PC-3 (cell line): Measurements from ENCODE around the gene DET1. TPM values are rescaled to one million over a fixed set of nuclear protein-coding genes. Genes with fewer than 3 reads are reported as not detected.

Source experiments
- ATAC-seq: fragments of 200-7000 bp; cut with Tn5 transposase; 2 replicates; pipeline ENCODE4 v1.9.1; 2020; ENCODE audit warnings: mild to moderate bottlenecking, moderate library complexity
- BruUV-seq: library from RNA; stranded (reverse); fragments of 400-500 nt; replicated peaks from 2 replicates; lab custom pipeline; 2021; lab: Mats Ljungman, UMichigan
- CTCF ChIA-PET: fragments of 300-600 bp; sonication (Branson Sonifier 250); formaldehyde crosslinking; loops from one replicate; lab custom pipeline; 2022; ENCODE audit warnings: antibody characterized with exemption; lab: Charles Lee
- POLR2A ChIA-PET: fragments of 300-600 bp; sonication (Branson Sonifier 250); formaldehyde crosslinking; loops from one replicate; lab custom pipeline; 2022; ENCODE audit warnings: antibody characterized with exemption; ENCODE audit not compliant: unreplicated experiment; lab: Charles Lee
- DNase-seq: peaks from one replicate; pipeline ENCODE4 v3.0.0-alpha.2; 2015
- H2AFZ ChIP-seq: fragments of 300-600 bp; sonication (generic); 2 replicates; pipeline ENCODE4 v1.6.0; 2016; ENCODE audit warnings: antibody characterized with exemption, low read length
- H3F3A ChIP-seq: fragments of 300-600 bp; sonication (generic); one replicate; pipeline ENCODE4 v1.6.0; 2017; ENCODE audit warnings: antibody characterized with exemption, low read length, control low read depth, mild to moderate bottlenecking; ENCODE audit not compliant: unreplicated experiment
- H3K27ac ChIP-seq: fragments of 300-600 bp; sonication (generic); 2 replicates; pipeline ENCODE4 v1.5.1; 2016; ENCODE audit warnings: mild to moderate bottlenecking, low read length
- H3K27me3 ChIP-seq: fragments of 300-600 bp; sonication (generic); 2 replicates; pipeline ENCODE4 v1.6.1; 2016; ENCODE audit warnings: low read length, mixed read lengths
- H3K36me3 ChIP-seq: fragments of 300-600 bp; sonication (generic); 2 replicates; pipeline ENCODE4 v1.6.1; 2016; ENCODE audit warnings: low read depth, mixed run types, low read length, mixed read lengths
- H3K4me1 ChIP-seq: fragments of 300-600 bp; sonication (generic); 2 replicates; pipeline ENCODE4 v1.5.1; 2016; ENCODE audit warnings: low read length; ENCODE audit not compliant: insufficient read depth
- H3K4me2 ChIP-seq: fragments of 300-600 bp; sonication (generic); 2 replicates; pipeline ENCODE4 v1.6.0; 2016; ENCODE audit warnings: low read length
- H3K4me3 ChIP-seq: fragments of 300-600 bp; sonication (generic); 2 replicates; pipeline ENCODE4 v1.5.1; 2016; ENCODE audit warnings: mild to moderate bottlenecking, low read length, mixed read lengths
- H3K79me2 ChIP-seq: fragments of 300-600 bp; sonication (generic); 2 replicates; pipeline ENCODE4 v1.6.1; 2017; ENCODE audit warnings: low read length, mixed read lengths
- H3K9ac ChIP-seq: fragments of 300-600 bp; sonication (generic); 2 replicates; pipeline ENCODE4 v1.6.0; 2016; ENCODE audit warnings: mild to moderate bottlenecking, low read length
- H3K9me2 ChIP-seq: fragments of 300-600 bp; sonication (generic); replicated peaks from 2 replicates; pipeline ENCODE4 v1.6.1; 2016; ENCODE audit warnings: mixed run types, low read length, mixed read lengths
- H3K9me3 ChIP-seq: fragments of 300-600 bp; sonication (generic); 2 replicates; pipeline ENCODE4 v1.6.1; 2016; ENCODE audit warnings: low read length, mixed read lengths
- H4K20me1 ChIP-seq: fragments of 300-600 bp; sonication (generic); 2 replicates; pipeline ENCODE4 v1.6.1; 2016; ENCODE audit warnings: low read length, mixed read lengths
- EZH2 ChIP-seq: fragments of 300-600 bp; sonication (generic); IDR thresholded peaks from one replicate; pipeline ENCODE4 v1.6.1; 2017; ENCODE audit warnings: antibody characterized with exemption, mild to moderate bottlenecking, low read length; ENCODE audit not compliant: unreplicated experiment
- EZH2phosphoT487 ChIP-seq: fragments of 300-600 bp; sonication (generic); IDR thresholded peaks from 2 replicates; pipeline ENCODE4 v1.6.1; 2018; ENCODE audit warnings: mild to moderate bottlenecking, antibody characterized with exemption, low read length, borderline replicate concordance
- intact Hi-C: fragments of 100-400 bp; cut with micrococcal nuclease; formaldehyde crosslinking; loops from 2 replicates; pipeline ENCODE4 v1.9.0; 2023
- total RNA-seq: library from RNA; depleted of rRNA; stranded (reverse); fragments of >200 nt; gene quantifications from 2 replicates; pipeline ENCODE4 v1.2.3, GENCODE V29; 2014; rRNA removed
- TF ChIP-seq, protein P1 (sequence below): fragments of 300-600 bp; sonication (generic); conservative IDR thresholded peaks from 2 replicates; pipeline ENCODE4 v1.5.1; 2017; ENCODE audit warnings: antibody characterized with exemption, low read depth, mild to moderate bottlenecking, low read length

DET1 gene
- total RNA-seq, 1 experiment from 2014 or later = 1.6 TPM

DNA sequence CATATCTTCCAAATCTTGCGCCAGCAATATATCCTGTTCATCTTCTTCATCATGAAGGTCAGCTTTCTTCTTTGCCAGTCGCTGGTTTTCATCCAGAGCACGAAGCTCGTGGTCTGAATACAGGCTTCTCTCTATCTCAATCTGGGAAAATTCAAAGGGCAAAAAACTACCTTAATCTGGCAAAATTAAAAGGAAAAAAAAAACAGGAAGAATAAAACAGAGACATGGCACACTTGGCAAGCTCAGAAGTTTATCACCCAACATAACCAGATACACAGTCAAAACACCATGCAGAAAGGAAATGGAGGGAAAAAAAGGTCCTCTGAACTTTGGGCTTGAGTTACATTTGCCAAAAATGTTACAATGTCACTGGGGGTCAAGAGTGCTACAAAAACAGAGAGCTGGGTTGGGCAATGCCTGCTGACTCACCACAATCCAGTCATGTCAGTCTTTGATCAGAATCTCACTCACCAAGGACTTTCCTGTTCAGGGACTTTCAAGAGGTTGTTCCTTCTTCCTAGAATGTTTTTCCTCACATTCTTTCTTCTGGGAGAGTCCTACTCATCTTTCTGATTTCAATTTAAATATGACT lies 80.8 kb downstream of the DET1 start:
- H3K27ac ChIP-seq = peak overlapping the region; percentile 23
- H3K4me2 ChIP-seq = peak overlapping the region; percentile 91
- no peak overlapping the region; the same call in 1 of the 2 replicates for H3K9ac ChIP-seq
- TF ChIP-seq EZH2 (no peak), EZH2phosphoT487 (no peak)
- TF ChIP-seq, protein P1, sequence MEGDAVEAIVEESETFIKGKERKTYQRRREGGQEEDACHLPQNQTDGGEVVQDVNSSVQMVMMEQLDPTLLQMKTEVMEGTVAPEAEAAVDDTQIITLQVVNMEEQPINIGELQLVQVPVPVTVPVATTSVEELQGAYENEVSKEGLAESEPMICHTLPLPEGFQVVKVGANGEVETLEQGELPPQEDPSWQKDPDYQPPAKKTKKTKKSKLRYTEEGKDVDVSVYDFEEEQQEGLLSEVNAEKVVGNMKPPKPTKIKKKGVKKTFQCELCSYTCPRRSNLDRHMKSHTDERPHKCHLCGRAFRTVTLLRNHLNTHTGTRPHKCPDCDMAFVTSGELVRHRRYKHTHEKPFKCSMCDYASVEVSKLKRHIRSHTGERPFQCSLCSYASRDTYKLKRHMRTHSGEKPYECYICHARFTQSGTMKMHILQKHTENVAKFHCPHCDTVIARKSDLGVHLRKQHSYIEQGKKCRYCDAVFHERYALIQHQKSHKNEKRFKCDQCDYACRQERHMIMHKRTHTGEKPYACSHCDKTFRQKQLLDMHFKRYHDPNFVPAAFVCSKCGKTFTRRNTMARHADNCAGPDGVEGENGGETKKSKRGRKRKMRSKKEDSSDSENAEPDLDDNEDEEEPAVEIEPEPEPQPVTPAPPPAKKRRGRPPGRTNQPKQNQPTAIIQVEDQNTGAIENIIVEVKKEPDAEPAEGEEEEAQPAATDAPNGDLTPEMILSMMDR = no peak
- peaks cover 21% of the 10 kb centered on the region for H3K4me1 ChIP-seq
- H2AFZ ChIP-seq = no peak overlapping the region
- H3K9me2 ChIP-seq = no peaks in the 10 kb centered on the region
- H3K9me3 ChIP-seq = no peaks in the 10 kb centered on the region
- H3K27me3 ChIP-seq = no peaks in the 10 kb centered on the region
- BruUV-seq = no TSS peak
- no peaks in the 10 kb centered on the region for H3F3A ChIP-seq
- ChIA-PET POLR2A (no interaction called here), CTCF (no interaction called here)
- H3K4me3 ChIP-seq = peak overlapping the region; percentile 91
- peaks cover 62% of the 10 kb centered on the region for H3K79me2 ChIP-seq
- H4K20me1 ChIP-seq = no peaks in the 10 kb centered on the region
- ATAC-seq = no peak
- peak; percentile 73 for DNase-seq
- peaks cover 29% of the 10 kb centered on the region for H3K36me3 ChIP-seq
- intact Hi-C loops = loop anchor here (5.0 kb wide), 1 partner anchor 82 kb away; the partner anchor contains the start of gene DET1

DNA sequence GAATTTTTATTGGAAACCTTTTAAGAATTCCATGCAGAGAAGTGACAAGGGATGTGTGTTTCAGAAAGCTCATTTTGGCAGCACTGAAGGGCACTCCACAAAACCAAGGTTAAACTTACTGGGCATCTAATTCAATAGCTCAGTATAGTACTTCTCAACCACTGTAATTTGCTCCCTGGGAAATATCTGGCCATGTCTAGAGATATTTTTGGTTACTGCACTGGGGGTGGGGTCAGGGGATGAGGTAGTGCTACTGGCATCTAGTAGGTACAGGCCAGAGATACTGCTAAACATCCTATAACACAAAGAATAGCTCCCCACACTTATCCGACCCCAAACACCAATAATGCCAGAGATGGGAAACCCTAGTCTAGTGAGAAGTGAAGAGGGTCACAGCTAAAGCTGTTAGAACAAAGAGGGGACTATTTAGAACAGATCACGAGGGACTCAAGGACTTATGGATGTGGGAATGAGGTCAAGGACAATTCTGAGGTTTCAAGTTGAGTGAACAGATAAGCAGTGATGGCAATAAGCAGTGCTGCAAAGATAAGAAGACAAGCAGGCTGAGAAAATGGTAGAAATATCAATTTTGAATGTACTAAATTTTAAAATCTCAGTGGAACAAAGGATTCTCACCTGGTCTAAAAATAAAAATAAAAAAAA lies 82.5 kb downstream of the DET1 start:
- peaks cover 21% of the 10 kb centered on the region for H3K4me1 ChIP-seq
- H3K4me2 ChIP-seq = no peak overlapping the region
- no peaks in the 10 kb centered on the region for H3K9me2 ChIP-seq
- H3K9me3 ChIP-seq = no peaks in the 10 kb centered on the region
- no peak for DNase-seq
- H3K4me3 ChIP-seq = no peak overlapping the region
- POLR2A ChIA-PET = no interaction called here
- H3K27ac ChIP-seq = no peak overlapping the region
- H3K79me2 ChIP-seq = peaks cover 46% of the 10 kb centered on the region
- CTCF ChIA-PET = no interaction called here
- H4K20me1 ChIP-seq = no peaks in the 10 kb centered on the region
- no peak for ATAC-seq
- no peak overlapping the region for H3K9ac ChIP-seq
- H2AFZ ChIP-seq = no peak overlapping the region
- BruUV-seq = no TSS peak
- H3K27me3 ChIP-seq = no peaks in the 10 kb centered on the region
- intact Hi-C loops = no loop called here
- TF ChIP-seq, protein P1 = no peak
- no peak for TF ChIP-seq EZH2
- TF ChIP-seq EZH2phosphoT487 = no peak
- H3F3A ChIP-seq = no peaks in the 10 kb centered on the region
- H3K36me3 ChIP-seq = peaks cover 30% of the 10 kb centered on the region

Other genes starting within 250 kb of the DET1 start
- 33.9 and 42.7 TPM in 2 replicates for gene MRPL46, start 79.3 kb downstream of the DET1 start, total RNA-seq
- 76.0 and 92.7 TPM in 2 replicates for gene MRPS11, start 79.0 kb downstream of the DET1 start, total RNA-seq
- 81.3 and 98.7 TPM in 2 replicates for gene AEN, start 74.7 kb upstream of the DET1 start, total RNA-seq
- gene ISG20, start 92.3 kb upstream of the DET1 start, total RNA-seq = 48.6 and 64.0 TPM in 2 replicates